ENCODE measurements around the gene TDRD3.

GRCh38 chr13:60575142-60575541 lies 178.1 kb downstream of the TDRD3 start:
- TF ChIP-seq CTCF (conservative IDR thresholded peaks at IDR 0.05 in 1 of 2, IDR thresholded peaks at IDR 0.05 in 1 of 2; ENCODE audit: extremely low read depth in 1 of 2, insufficient read depth in 1 of 2, low read depth in 1 of 2, low read length in 2 of 2): no peak
- TF ChIP-seq EZH2 (IDR thresholded peaks at IDR 0.05; ENCODE audit: borderline replicate concordance, low read length): no peak

All from mammary epithelial cell (primary cell).